HEK293T (cell line): ENCODE measurements around the gene ZKSCAN5.

Experiments used
- BHLHE40 ChIP-seq: fragments of 450-650 bp; IDR thresholded peaks from 2 replicates; pipeline ENCODE4 v1.6.1; 2016; ENCODE audit warnings: mild to moderate bottlenecking, moderate library complexity, borderline replicate concordance
- PKNOX1 ChIP-seq: fragments of 450-650 bp; IDR thresholded peaks from 2 replicates; pipeline ENCODE4 v1.6.1; 2016
- SP1 ChIP-seq: fragments of 450-650 bp; IDR thresholded peaks from 2 replicates; pipeline ENCODE4 v1.6.1; 2017

- TF ChIP-seq SP1 (no peak), PKNOX1 (no peak), BHLHE40 (no peak)
Observed at GRCh38 chr7:99540542-99540941, 36.1 kb downstream of the ZKSCAN5 start.
